CD4-positive, CD25-positive, alpha-beta regulatory T cell (primary cell): ENCODE measurements around the gene KCNE1. TPM values are rescaled to one million over a fixed set of nuclear protein-coding genes. Genes with fewer than 3 reads are reported as not detected.

ENCODE experiments used
- ATAC-seq, 2 donors: fragments of 150-1000 bp; cut with Tn5 transposase; one replicate each; pipeline ENCODE4 v1.10.0; 2021; ENCODE audit warnings: low read depth in 2 of 2, moderate number of reproducible peaks in 2 of 2, moderate library complexity in 1 of 2
- DNase-seq, 3 donors: peaks; one replicate each; pipeline versions ENCODE4 v3.0.0 to v3.0.0-alpha.2; 2012 to 2022; ENCODE audit warnings: mixed read lengths in 1 of 3
- H3K27ac ChIP-seq: one replicate; pipeline ENCODE4 v1.7.0; 2013; ENCODE audit warnings: mild to moderate bottlenecking, low read length; ENCODE audit not compliant: insufficient read depth, poor library complexity, severe bottlenecking
- H3K27me3 ChIP-seq: one replicate; pipeline ENCODE4 v1.7.0; 2013; ENCODE audit warnings: low read length; ENCODE audit not compliant: control insufficient read depth, insufficient read depth
- H3K36me3 ChIP-seq: one replicate; pipeline ENCODE4 v1.7.0; 2013; ENCODE audit warnings: mild to moderate bottlenecking, low read length, moderate library complexity; ENCODE audit not compliant: control insufficient read depth, insufficient read depth
- H3K4me1 ChIP-seq: 2 replicates; pipeline ENCODE4 v1.7.0; 2013; ENCODE audit warnings: mild to moderate bottlenecking, low read length; ENCODE audit not compliant: insufficient read depth, control insufficient read depth, poor library complexity, severe bottlenecking
- H3K4me3 ChIP-seq: one replicate; pipeline ENCODE4 v1.7.0; 2013; ENCODE audit warnings: low read depth, mild to moderate bottlenecking, low read length, moderate library complexity
- H3K9me3 ChIP-seq, 2 experiments: 1 replicate in 1 of 2; 2 replicates in 1 of 2; pipeline ENCODE4 v1.7.0; 2013; ENCODE audit warnings: low read length in 2 of 2, mild to moderate bottlenecking in 1 of 2, moderate library complexity in 1 of 2; ENCODE audit not compliant: control insufficient read depth in 2 of 2
- H3K27ac Mint-ChIP-seq, 3 donors: one replicate each; pipeline ENCODE4 v1.8.0; 2020 to 2022; ENCODE audit warnings: mild to moderate bottlenecking in 3 of 3, mixed read lengths in 3 of 3, moderate library complexity in 2 of 3
- H3K27me3 Mint-ChIP-seq: one replicate; pipeline ENCODE4 v1.8.0; 2022; ENCODE audit warnings: mild to moderate bottlenecking, mixed read lengths
- H3K36me3 Mint-ChIP-seq: one replicate; pipeline ENCODE4 v1.8.0; 2020; ENCODE audit warnings: mixed read lengths
- H3K4me1 Mint-ChIP-seq, 4 donors: one replicate each; pipeline ENCODE4 v1.8.0; 2020 to 2022; ENCODE audit warnings: mixed read lengths in 4 of 4, mild to moderate bottlenecking in 1 of 4
- H3K4me3 Mint-ChIP-seq, 4 donors: one replicate each; pipeline ENCODE4 v1.8.0; 2020 to 2022; ENCODE audit warnings: mild to moderate bottlenecking in 4 of 4, mixed read lengths in 4 of 4, moderate library complexity in 3 of 4
- H3K9me3 Mint-ChIP-seq, 7 donors: one replicate each; pipeline ENCODE4 v1.8.0; 2020 to 2022; ENCODE audit warnings: mixed read lengths in 7 of 7, mild to moderate bottlenecking in 3 of 7, moderate library complexity in 2 of 7
- polyA plus RNA-seq, 4 donors: library from polyadenylated mRNA; unstranded; fragments of 300-500 nt; fragmentation: Illumina TruSeq; gene quantifications; one replicate each; pipeline ENCODE4 v1.2.3, GENCODE V29; 2021
- total RNA-seq: library from RNA; stranded (reverse); gene quantifications from one replicate; pipeline ENCODE4 v1.2.3, GENCODE V29; 2022

Gene KCNE1
- total and polyA plus RNA-seq, 5 donors from 2014 or later, result 0.49 TPM; not detected in 4

- Mint-ChIP-seq H3K4me3 (no peak overlapping the region), H3K27me3 (no peaks in the 10 kb centered on the region), H3K27ac (no peak overlapping the region), H3K9me3 (peaks cover 0 to 4% (median 0%) of the 10 kb centered on the region in 7 donors), H3K4me1 (peaks cover 5 to 16% (median 12%) of the 10 kb centered on the region in 4 donors), H3K36me3 (peaks cover 32% of the 10 kb centered on the region)
- H3K36me3 ChIP-seq, result peaks cover 3% of the 10 kb centered on the region
- H3K27ac ChIP-seq, result no peak overlapping the region
- H3K9me3 ChIP-seq, result no peaks in the 10 kb centered on the region
- H3K27me3 ChIP-seq, result no peaks in the 10 kb centered on the region
- DNase-seq, result no peak
- no peak for ATAC-seq
- H3K4me1 ChIP-seq, result peaks cover 12% of the 10 kb centered on the region
- H3K4me3 ChIP-seq, result no peak overlapping the region
These were observed 11.1 kb upstream of the KCNE1 start for GRCh38 chr21:34523019-34523555.

GRCh38 chr21:34522284-34522683 lies 10.3 kb upstream of the KCNE1 start:
- H3K4me1 ChIP-seq, result peaks cover 11% of the 10 kb centered on the region
- H3K9me3 Mint-ChIP-seq, result no peaks in the 10 kb centered on the region
- no peak overlapping the region for H3K4me3 ChIP-seq
- H3K4me3 Mint-ChIP-seq, result no peak overlapping the region
- H3K4me1 Mint-ChIP-seq, result peaks cover 5 to 22% (median 13%) of the 10 kb centered on the region in 4 donors
- H3K27ac Mint-ChIP-seq, result peak overlapping the region in 1 of 3 donors; percentile 34
- ATAC-seq (no peak), DNase-seq (no peak)
- peaks cover 3% of the 10 kb centered on the region for H3K36me3 ChIP-seq
- H3K9me3 ChIP-seq, result no peaks in the 10 kb centered on the region
- H3K27me3 ChIP-seq, result no peaks in the 10 kb centered on the region
- no peaks in the 10 kb centered on the region for H3K27me3 Mint-ChIP-seq
- peaks cover 40% of the 10 kb centered on the region for H3K36me3 Mint-ChIP-seq
- no peak overlapping the region for H3K27ac ChIP-seq

GRCh38 chr21:34521561-34521960 lies 9.6 kb upstream of the KCNE1 start:
- Histone ChIP-seq H3K4me3 (no peak overlapping the region), H3K36me3 (peaks cover 3% of the 10 kb centered on the region), H3K9me3 (no peaks in the 10 kb centered on the region), H3K27ac (no peak overlapping the region), H3K4me1 (peaks cover 4% of the 10 kb centered on the region), H3K27me3 (no peaks in the 10 kb centered on the region)
- H3K36me3 Mint-ChIP-seq, result peaks cover 45% of the 10 kb centered on the region
- peaks cover 3 to 17% (median 9%) of the 10 kb centered on the region in 4 donors for H3K4me1 Mint-ChIP-seq
- no peaks in the 10 kb centered on the region for H3K9me3 Mint-ChIP-seq
- H3K4me3 Mint-ChIP-seq, result no peak overlapping the region
- DNase-seq, result no peak
- H3K27ac Mint-ChIP-seq, result no peak overlapping the region
- H3K27me3 Mint-ChIP-seq, result no peaks in the 10 kb centered on the region
- no peak for ATAC-seq

- Histone ChIP-seq H3K27ac (no peak overlapping the region), H3K4me3 (no peak overlapping the region), H3K4me1 (no peaks in the 10 kb centered on the region), H3K9me3 (no peaks in the 10 kb centered on the region), H3K27me3 (no peaks in the 10 kb centered on the region), H3K36me3 (peaks cover 3% of the 10 kb centered on the region)
- no peak for DNase-seq
- Mint-ChIP-seq H3K4me3 (no peak overlapping the region), H3K27me3 (no peaks in the 10 kb centered on the region), H3K9me3 (no peaks in the 10 kb centered on the region), H3K4me1 (peaks cover 0 to 11% (median 4%) of the 10 kb centered on the region in 4 donors), H3K36me3 (peaks cover 46% of the 10 kb centered on the region), H3K27ac (no peak overlapping the region)
- no peak for ATAC-seq
These were observed 8.9 kb upstream of the KCNE1 start for GRCh38 chr21:34520764-34521508.

GRCh38 chr21:34520281-34520680 lies 8.3 kb upstream of the KCNE1 start:
- H3K27ac ChIP-seq, result no peak overlapping the region
- H3K4me1 ChIP-seq, result no peaks in the 10 kb centered on the region
- Mint-ChIP-seq H3K27ac (no peak overlapping the region), H3K4me1 (peaks cover 0 to 11% (median 4%) of the 10 kb centered on the region in 4 donors), H3K4me3 (no peak overlapping the region), H3K9me3 (no peaks in the 10 kb centered on the region), H3K27me3 (no peaks in the 10 kb centered on the region), H3K36me3 (peaks cover 46% of the 10 kb centered on the region)
- H3K9me3 ChIP-seq, result no peaks in the 10 kb centered on the region
- no peak for ATAC-seq
- H3K27me3 ChIP-seq, result no peaks in the 10 kb centered on the region
- DNase-seq, result no peak
- peaks cover 3% of the 10 kb centered on the region for H3K36me3 ChIP-seq
- no peak overlapping the region for H3K4me3 ChIP-seq

- Histone ChIP-seq H3K36me3 (peaks cover 3% of the 10 kb centered on the region), H3K27me3 (no peaks in the 10 kb centered on the region), H3K4me1 (no peaks in the 10 kb centered on the region), H3K9me3 (no peaks in the 10 kb centered on the region), H3K4me3 (no peak overlapping the region), H3K27ac (no peak overlapping the region)
- no peak for DNase-seq
- no peak for ATAC-seq
- Mint-ChIP-seq H3K27ac (no peak overlapping the region), H3K36me3 (peaks cover 46% of the 10 kb centered on the region), H3K27me3 (no peaks in the 10 kb centered on the region), H3K4me1 (peaks cover 0 to 9% (median 3%) of the 10 kb centered on the region in 4 donors), H3K4me3 (no peak overlapping the region), H3K9me3 (no peaks in the 10 kb centered on the region)
These were observed 7.7 kb upstream of the KCNE1 start for GRCh38 chr21:34519694-34520093.

- Histone ChIP-seq H3K27me3 (no peaks in the 10 kb centered on the region), H3K4me1 (no peaks in the 10 kb centered on the region), H3K9me3 (no peaks in the 10 kb centered on the region), H3K27ac (no peak overlapping the region), H3K36me3 (peaks cover 3% of the 10 kb centered on the region), H3K4me3 (no peak overlapping the region)
- H3K9me3 Mint-ChIP-seq, result no peaks in the 10 kb centered on the region
- no peaks in the 10 kb centered on the region for H3K27me3 Mint-ChIP-seq
- no peak for ATAC-seq
- no peak overlapping the region for H3K4me3 Mint-ChIP-seq
- peaks cover 46% of the 10 kb centered on the region for H3K36me3 Mint-ChIP-seq
- no peak for DNase-seq
- H3K4me1 Mint-ChIP-seq, result peaks cover 0 to 9% (median 1%) of the 10 kb centered on the region in 4 donors
- H3K27ac Mint-ChIP-seq, result no peak overlapping the region
These were observed 7.0 kb upstream of the KCNE1 start for GRCh38 chr21:34519016-34519415.

- Histone ChIP-seq H3K36me3 (peaks cover 3% of the 10 kb centered on the region), H3K27ac (no peak overlapping the region), H3K9me3 (no peaks in the 10 kb centered on the region), H3K27me3 (no peaks in the 10 kb centered on the region), H3K4me3 (no peak overlapping the region), H3K4me1 (no peaks in the 10 kb centered on the region)
- Mint-ChIP-seq H3K27ac (no peak overlapping the region), H3K36me3 (peaks cover 46% of the 10 kb centered on the region), H3K4me1 (peaks cover 0 to 9% (median 1%) of the 10 kb centered on the region in 4 donors), H3K9me3 (no peaks in the 10 kb centered on the region), H3K4me3 (no peak overlapping the region), H3K27me3 (no peaks in the 10 kb centered on the region)
- no peak for ATAC-seq
- no peak for DNase-seq
These were observed 6.3 kb upstream of the KCNE1 start for GRCh38 chr21:34518301-34518700.
